Effector CD8-positive, alpha-beta T cell (primary cell): ENCODE results near the gene TMEM273.

ENCODE experiments used
- DNase-seq: peaks from one replicate; lab custom pipeline; 2025; lab: John Stamatoyannopoulos, UW

TMEM273 gene

DNA sequence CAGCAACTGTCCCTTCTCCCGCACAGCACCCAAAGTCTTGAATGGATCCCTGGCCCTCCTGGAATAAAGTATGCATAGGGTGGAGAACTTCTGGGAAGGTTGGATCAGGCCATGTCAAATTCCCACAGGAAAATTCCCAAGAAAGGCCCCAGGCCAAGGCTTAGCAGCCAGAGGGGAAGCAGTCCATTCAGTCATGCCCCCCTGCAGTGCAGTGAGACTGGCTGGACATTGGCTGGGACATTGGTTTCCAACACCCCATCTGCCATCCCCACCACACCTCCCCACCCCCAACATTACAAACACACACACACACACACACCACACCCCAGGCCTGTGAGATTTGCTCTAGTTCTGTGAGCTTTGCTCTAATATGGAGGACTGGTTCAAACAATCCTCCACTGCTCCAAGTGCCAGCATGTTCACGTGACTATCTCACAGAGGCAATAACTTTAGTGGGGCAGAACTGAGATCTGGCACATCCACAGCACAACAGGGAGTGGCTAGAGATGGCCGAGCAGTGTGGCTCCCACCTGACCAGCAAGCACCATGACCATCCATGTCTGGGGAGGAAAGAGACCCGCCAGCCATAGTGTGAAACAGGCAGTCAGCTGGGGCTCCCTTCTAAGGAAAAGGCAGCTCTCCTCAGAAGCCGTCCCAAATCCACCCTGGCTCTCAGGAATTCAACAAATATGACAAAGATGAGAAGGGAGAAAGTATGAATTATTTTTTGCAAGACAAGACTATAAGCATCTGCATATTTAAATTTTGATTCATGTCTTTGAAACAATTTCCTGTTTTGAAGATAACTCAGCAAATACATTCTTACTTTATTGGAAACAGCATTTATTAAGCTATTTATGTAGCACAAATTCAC is 47.6 kb downstream of the TMEM273 start:
- DNase-seq, result no peak

GRCh38 chr10:49139846-49140195 is 48.4 kb downstream of the TMEM273 start:
- no peak for DNase-seq

GRCh38 chr10:49139028-49139845 is 49.0 kb downstream of the TMEM273 start:
- DNase-seq, result no peak

DNA sequence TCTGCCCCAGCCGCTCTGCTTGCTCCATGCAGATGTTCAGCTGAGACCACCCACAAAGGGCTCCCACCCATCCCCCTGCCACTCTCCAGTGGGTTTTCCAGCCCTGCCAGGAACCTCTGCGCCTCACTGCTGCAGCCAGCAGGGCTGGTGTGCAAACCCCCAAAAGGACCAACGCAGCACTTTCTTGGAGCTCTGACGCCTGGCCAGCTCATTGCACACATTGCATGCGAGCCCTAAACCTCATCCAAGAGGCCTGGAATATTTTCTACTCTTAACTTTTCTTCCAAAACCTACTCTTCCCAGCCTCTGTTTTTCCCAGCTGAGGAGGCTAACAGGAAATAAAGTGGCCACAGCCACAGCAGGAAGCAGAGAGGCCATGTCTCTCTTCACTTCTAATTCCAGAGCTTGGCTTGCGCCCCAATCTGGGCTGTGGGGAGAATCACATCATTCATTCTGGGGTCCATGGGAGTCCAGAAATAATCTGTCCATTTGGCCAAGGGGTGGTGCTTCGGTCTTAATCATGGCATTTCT is 49.8 kb downstream of the TMEM273 start:
- DNase-seq, result no peak

DNA sequence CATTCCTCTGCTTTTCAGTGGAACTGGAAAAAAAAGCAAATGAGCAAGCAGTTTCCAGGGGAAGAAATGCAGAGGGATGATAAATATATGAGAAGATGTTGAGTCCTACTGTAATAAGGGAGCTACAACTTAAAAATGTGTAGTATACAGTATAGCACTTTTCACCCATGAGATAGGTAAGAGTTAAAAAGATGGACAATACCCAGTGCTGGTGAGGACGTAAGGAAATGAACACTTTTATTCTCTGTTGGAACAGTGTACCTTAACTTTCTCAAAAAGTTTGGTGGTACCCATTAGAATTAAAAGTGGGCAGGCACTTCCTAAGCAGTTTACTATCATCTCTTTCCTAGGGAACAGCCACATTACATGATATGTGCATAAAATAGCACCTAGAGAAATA is 51.7 kb downstream of the TMEM273 start:
- no peak for DNase-seq

GRCh38 chr10:49135575-49136313 is 52.4 kb downstream of the TMEM273 start:
- DNase-seq, result no peak

GRCh38 chr10:49134327-49134726 is 53.9 kb downstream of the TMEM273 start:
- DNase-seq, result no peak

DNA sequence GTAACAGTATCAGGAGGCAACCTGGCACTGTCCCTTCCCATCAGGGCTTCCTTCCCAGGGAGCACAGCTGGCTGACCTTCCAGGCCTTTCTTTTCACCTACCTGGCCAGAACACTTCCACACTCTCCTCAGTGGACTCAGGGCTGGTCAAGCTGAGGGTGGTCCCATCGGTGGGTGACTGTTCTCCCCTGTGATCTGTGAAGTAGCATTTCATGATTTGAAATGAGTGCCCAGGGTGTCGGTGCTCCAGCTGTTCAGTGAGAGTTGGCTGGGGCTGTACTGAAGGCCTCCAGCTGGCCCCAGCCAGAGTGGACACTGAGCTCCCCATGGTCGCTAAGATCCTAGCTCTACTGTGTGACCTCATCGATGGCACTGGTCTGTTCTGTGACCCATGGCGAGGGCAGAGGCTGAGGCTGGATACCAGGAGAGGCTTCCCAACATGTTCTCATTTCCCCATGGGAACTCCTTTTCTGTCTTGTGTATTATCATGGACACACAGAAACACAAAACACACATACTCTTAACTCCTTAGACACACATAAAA is 54.4 kb downstream of the TMEM273 start, which contains the start of gene FAM170B:
Gene FAM170B (minus strand): TSS at position 316 of the 543 bp plus-strand sequence. CDS start 103 bp downstream, at position 213.
- no peak for DNase-seq

DNA sequence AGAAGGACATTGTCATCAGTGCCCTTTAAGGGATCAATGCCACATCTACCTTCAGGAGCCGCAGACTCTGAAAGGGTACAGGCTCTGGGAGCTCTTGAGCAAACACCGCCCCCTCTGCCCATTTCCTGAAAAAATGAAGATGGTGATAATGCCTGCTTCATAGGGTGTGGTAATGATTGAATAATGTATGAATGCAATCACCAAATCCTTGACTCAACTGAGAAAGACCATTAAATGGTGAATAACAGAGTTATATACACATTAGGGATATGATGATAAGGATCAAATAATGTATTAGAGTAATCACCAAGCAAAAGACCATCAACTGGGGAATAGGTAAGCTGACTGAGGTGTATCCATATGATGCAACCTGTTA is 55.8 kb downstream of the TMEM273 start:
- no peak for DNase-seq

DNA sequence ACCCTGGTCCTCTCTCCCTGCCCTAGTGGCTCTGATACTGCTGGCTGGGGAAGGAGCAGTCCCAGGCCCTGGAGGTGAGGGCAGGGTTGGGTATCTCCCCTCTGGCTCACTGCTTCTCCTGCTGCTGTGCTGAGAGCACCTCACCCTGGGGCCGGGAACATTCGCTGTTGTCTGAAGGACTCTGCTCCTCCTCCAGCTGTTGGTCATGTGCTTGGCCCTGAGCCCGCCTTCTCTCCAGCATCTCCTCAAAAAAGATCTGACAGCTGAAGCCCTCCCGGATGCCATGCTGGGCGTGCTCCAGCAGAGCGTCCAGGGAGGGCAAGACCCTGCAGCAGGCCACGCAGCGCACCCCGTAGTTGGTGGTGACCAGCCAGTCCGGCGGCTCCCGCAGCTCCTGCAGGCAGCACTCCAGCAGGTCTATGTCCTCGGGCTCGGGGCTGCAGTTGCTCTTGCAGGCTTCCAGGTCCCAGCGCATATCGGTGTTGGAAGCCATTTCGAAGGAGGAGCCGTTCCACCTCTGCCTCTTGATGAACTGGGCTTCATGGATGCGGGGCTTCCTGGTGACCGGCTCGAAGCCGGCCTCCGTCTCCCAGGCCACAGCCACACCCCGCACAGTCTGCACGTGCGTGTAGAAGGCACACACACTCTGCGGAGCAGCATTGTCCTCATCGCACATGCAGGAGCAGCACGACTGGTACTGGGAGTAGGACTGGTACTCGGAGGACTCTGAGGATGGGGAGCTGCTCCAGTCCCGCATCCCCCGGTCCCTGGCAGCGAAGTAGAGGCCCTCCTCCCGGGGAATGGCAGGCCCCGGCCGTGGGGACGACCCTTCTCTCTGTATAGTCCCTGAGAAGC is 56.5 kb downstream of the TMEM273 start:
- no peak for DNase-seq

DNA sequence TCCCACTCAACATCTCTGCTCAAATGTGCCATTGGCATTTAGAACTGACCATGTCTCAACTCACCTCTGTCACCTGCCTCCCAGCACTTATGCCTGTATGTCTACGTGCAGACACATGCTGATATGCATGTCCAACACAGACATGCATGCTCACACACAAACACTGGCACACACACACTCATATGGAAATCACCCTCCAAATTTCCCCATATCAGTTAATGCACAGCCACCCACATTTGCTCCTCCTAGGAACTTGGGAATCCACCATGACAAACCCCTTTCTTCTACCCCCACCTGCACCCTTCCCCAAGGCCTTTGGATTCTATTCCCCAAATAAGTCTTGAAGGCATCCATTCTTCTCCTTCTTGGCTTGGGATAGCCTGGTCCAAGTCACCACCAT is 58.8 kb downstream of the TMEM273 start:
- no peak for DNase-seq

DNA sequence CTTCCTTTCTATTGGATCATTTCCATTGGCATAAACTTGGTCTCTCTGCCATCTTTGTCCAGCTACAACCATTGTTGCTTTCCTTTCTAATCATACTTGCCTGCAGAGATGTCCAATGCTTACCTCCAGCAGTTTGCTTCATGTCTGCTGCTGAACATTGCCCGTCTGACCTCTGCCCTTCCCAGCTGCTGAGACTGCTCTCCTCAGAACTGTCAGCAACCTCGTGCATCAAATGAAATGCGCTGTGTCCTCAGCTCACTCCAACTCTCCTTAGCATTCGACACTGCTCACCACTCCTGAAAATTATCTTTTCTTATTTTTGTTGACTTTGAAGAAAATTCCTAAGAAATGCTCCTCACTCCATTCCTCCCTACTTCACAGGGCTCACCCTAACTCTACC is 59.3 kb downstream of the TMEM273 start:
- no peak for DNase-seq

GRCh38 chr10:49123981-49124950 is 63.9 kb downstream of the TMEM273 start:
- no peak for DNase-seq

- DNase-seq, result no peak
Observed at GRCh38 chr10:49120911-49121310, 67.3 kb downstream of the TMEM273 start.

DNA sequence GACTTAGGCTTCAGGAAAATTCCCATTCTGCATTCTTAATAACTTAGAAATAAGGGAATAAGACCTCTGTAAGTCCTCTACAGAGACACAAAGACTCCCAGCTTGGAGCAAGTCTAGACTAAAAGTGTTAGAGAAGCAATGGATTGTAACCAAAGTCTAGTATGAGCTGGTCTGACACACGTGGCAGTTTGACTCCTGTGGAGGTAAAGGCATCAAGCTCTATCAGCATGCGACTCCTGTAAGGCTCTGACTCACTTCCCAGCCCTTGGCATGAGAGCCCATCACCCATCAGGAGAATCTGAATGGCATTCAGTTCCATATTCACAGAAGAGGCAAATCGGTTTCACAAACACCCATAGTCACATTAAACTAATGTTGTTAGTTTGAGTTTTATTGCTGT is 68.4 kb downstream of the TMEM273 start:
- DNase-seq, result no peak

DNA sequence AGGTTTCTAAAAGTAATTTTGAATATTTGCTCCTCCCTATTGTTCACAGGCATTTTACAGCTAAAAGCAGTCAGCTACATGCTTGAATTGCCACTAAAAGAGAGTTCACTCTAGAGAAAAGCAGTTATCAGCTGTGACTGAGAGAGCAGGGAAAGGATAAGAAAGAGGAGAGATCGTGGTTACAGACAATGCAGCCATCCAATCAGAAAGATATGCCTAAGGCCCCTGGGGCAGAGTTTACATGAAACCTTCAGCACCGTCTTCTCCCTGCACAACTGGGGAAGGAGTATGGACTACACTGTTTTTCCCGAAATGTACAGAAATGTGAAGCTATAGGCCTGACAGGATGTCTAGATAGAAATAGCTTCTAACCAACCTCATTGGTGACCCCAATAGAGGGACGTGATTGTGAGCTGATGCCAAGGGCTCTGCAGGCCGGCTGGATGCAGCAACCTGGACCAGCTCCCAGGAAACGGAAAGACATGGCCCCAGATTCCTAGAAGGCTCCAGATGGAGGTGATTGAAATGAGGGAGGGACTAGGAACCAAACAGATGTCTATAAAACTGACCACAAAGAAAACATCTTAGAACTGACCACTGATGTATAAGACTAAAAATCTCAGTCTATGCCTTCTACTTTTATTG is 69.6 kb downstream of the TMEM273 start:
- DNase-seq, result no peak

- no peak for DNase-seq
Observed at GRCh38 chr10:49117376-49118070, 70.7 kb downstream of the TMEM273 start.
